ENCODE data around the gene FOXA2.

- TF ChIP-seq, protein P1, sequence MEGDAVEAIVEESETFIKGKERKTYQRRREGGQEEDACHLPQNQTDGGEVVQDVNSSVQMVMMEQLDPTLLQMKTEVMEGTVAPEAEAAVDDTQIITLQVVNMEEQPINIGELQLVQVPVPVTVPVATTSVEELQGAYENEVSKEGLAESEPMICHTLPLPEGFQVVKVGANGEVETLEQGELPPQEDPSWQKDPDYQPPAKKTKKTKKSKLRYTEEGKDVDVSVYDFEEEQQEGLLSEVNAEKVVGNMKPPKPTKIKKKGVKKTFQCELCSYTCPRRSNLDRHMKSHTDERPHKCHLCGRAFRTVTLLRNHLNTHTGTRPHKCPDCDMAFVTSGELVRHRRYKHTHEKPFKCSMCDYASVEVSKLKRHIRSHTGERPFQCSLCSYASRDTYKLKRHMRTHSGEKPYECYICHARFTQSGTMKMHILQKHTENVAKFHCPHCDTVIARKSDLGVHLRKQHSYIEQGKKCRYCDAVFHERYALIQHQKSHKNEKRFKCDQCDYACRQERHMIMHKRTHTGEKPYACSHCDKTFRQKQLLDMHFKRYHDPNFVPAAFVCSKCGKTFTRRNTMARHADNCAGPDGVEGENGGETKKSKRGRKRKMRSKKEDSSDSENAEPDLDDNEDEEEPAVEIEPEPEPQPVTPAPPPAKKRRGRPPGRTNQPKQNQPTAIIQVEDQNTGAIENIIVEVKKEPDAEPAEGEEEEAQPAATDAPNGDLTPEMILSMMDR (conservative IDR thresholded peaks at IDR 0.05), result no peak
- no peak for TF ChIP-seq ZFX (IDR thresholded peaks at IDR 0.05)
These were observed 23.3 kb upstream of the FOXA2 start for GRCh38 chr20:22607695-22608094.

Measured in C4-2B (cell line).